CD8-positive, alpha-beta memory T cell (primary cell): Measurements from ENCODE around the gene KLHL4. TPM values are rescaled to one million over a fixed set of nuclear protein-coding genes. Genes with fewer than 3 reads are reported as not detected.
"Not testable (repeated sequence)": the region's sequence is repeated elsewhere in the genome, so short reads cannot be mapped to it uniquely, and the experiment has no call there.

Source experiments
- CTCF ChIA-PET: fragments of 350-600 bp; sonication (Branson Sonifier 250); formaldehyde crosslinking; loops from one replicate; lab custom pipeline; 2021; ENCODE audit warnings: antibody characterized with exemption; lab: Charles Lee
- POLR2A ChIA-PET: fragments of 350-600 bp; sonication (Branson Sonifier 250); formaldehyde crosslinking; loops from one replicate; lab custom pipeline; 2021; ENCODE audit warnings: antibody characterized with exemption; lab: Charles Lee
- DNase-seq, 5 donors: peaks; one replicate each; pipeline versions ENCODE4 v3.0.0 to v3.0.0-alpha.2; 2020 to 2022; ENCODE audit warnings: mixed read lengths in 1 of 5
- H3K27ac ChIP-seq: one replicate; pipeline ENCODE4 v1.7.0; 2013; ENCODE audit warnings: low read depth, mild to moderate bottlenecking, low read length, moderate library complexity
- H3K27me3 ChIP-seq: 2 replicates; pipeline ENCODE4 v1.7.0; 2013; ENCODE audit warnings: low read length, mild to moderate bottlenecking; ENCODE audit not compliant: insufficient read depth, poor library complexity, severe bottlenecking
- H3K36me3 ChIP-seq: 2 replicates; pipeline ENCODE4 v1.7.0; 2013; ENCODE audit warnings: mild to moderate bottlenecking, low read length, moderate library complexity; ENCODE audit not compliant: insufficient read depth
- H3K4me1 ChIP-seq: 2 replicates; pipeline ENCODE4 v1.7.0; 2013; ENCODE audit warnings: mild to moderate bottlenecking, low read length, moderate library complexity; ENCODE audit not compliant: insufficient read depth
- H3K4me3 ChIP-seq: 2 replicates; pipeline ENCODE4 v1.7.0; 2013; ENCODE audit warnings: mild to moderate bottlenecking, low read length
- H3K9me3 ChIP-seq: 2 replicates; pipeline ENCODE4 v1.7.0; 2013; ENCODE audit warnings: mild to moderate bottlenecking, low read length
- H3K27ac Mint-ChIP-seq, 8 donors: one replicate each; pipeline ENCODE4 v1.8.0; 2020 to 2021; ENCODE audit warnings: mixed read lengths in 8 of 8, mild to moderate bottlenecking in 6 of 8, inconsistent platforms in 3 of 8, moderate library complexity in 3 of 8
- H3K27me3 Mint-ChIP-seq, 2 donors: one replicate each; pipeline ENCODE4 v1.8.0; 2020 to 2021; ENCODE audit warnings: mixed read lengths in 2 of 2, mild to moderate bottlenecking in 1 of 2, moderate library complexity in 1 of 2
- H3K36me3 Mint-ChIP-seq, 3 donors: one replicate each; pipeline ENCODE4 v1.8.0; 2020 to 2021; ENCODE audit warnings: mixed read lengths in 3 of 3, inconsistent platforms in 1 of 3, mild to moderate bottlenecking in 1 of 3
- H3K4me1 Mint-ChIP-seq, 3 donors: one replicate each; pipeline ENCODE4 v1.8.0; 2020 to 2021; ENCODE audit warnings: mixed read lengths in 3 of 3, inconsistent platforms in 1 of 3, mild to moderate bottlenecking in 1 of 3
- H3K4me3 Mint-ChIP-seq, 7 donors: one replicate each; pipeline ENCODE4 v1.8.0; 2020 to 2021; ENCODE audit warnings: mixed read lengths in 7 of 7, mild to moderate bottlenecking in 6 of 7, moderate library complexity in 4 of 7, inconsistent platforms in 2 of 7
- H3K9me3 Mint-ChIP-seq, 5 donors: one replicate each; pipeline ENCODE4 v1.8.0; 2020 to 2022; ENCODE audit warnings: mixed read lengths in 5 of 5, mild to moderate bottlenecking in 3 of 5, moderate library complexity in 2 of 5, inconsistent platforms in 1 of 5
- polyA plus RNA-seq: library from polyadenylated mRNA; unstranded; fragments of 300-500 nt; fragmentation: Illumina TruSeq; gene quantifications from one replicate; pipeline ENCODE4 v1.2.3, GENCODE V29; 2021
- total RNA-seq, 2 experiments: library from RNA; stranded (reverse); gene quantifications; one replicate each; pipeline ENCODE4 v1.2.3, GENCODE V29; 2021

The KLHL4 gene
- total RNA-seq (under 1 TPM; 0.18 to 0.28 TPM), polyA plus RNA-seq (0.43 TPM)

- Mint-ChIP-seq H3K36me3 (no peaks in the 10 kb centered on the region), H3K4me3 (peak within 1 kb of the TSS in 4 of 7 donors; percentile 16 to 33 (median 18))
These were observed at the start of gene KLHL4 for GRCh38 chrX:87517571-87518141. Gene KLHL4, plus strand, starts transcription at chrX:87517802. Its CDS starts 92 bp downstream, at chrX:87517894.

DNA sequence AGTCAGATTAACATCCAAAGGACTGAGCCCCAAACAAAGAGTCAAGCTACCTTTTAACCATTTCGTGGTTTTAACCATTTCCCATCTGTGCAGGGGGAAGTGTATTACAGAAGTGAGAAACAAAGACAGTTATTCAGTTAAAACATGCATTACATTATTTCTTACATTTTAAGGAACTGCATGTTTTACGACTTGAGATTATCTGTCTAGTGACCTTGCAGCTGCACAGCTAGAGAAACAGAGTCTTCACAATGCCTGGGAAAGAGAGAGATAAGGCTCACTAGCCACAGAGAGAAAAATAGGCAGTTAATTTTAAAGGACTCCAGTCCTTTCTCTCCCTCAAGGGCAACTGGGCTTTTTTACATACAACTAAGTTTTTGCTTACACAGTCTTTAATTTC is 48.7 kb upstream of the KLHL4 start:
- CTCF ChIA-PET: no interaction called here
- H3K4me1 Mint-ChIP-seq: no peaks in the 10 kb centered on the region
- no peaks in the 10 kb centered on the region for H3K4me1 ChIP-seq
- no peaks in the 10 kb centered on the region for H3K9me3 ChIP-seq
- no peak overlapping the region for H3K27ac Mint-ChIP-seq
- H3K36me3 ChIP-seq: no peaks in the 10 kb centered on the region
- DNase-seq: no peak
- no peak overlapping the region for H3K4me3 Mint-ChIP-seq
- no peak overlapping the region for H3K27ac ChIP-seq
- H3K4me3 ChIP-seq: no peak overlapping the region
- H3K27me3 Mint-ChIP-seq: no peaks in the 10 kb centered on the region
- peaks cover 0 to 13% (median 3%) of the 10 kb centered on the region in 5 donors for H3K9me3 Mint-ChIP-seq
- H3K27me3 ChIP-seq: no peaks in the 10 kb centered on the region
- POLR2A ChIA-PET: no interaction called here
- peaks cover 0 to 2% (median 0%) of the 10 kb centered on the region in 3 donors for H3K36me3 Mint-ChIP-seq

More at GRCh38 chrX:87517571-87518141, at the start of gene KLHL4:
- Histone ChIP-seq H3K4me1 (no peaks in the 10 kb centered on the region), H3K36me3 (no peaks in the 10 kb centered on the region), H3K9me3 (no peaks in the 10 kb centered on the region), H3K27ac (no peak within 1 kb of the TSS), H3K4me3 (no peak within 1 kb of the TSS), H3K27me3 (no peaks in the 10 kb centered on the region)
- H3K27ac Mint-ChIP-seq: peak within 1 kb of the TSS in 1 of 8 donors; percentile 26
- H3K4me1 Mint-ChIP-seq: no peaks in the 10 kb centered on the region
- no peak for DNase-seq
- CTCF ChIA-PET: no interaction called here
- POLR2A ChIA-PET: no interaction called here
- H3K27me3 Mint-ChIP-seq: peaks cover 0 to 2% of the 10 kb centered on the region in 2 donors
- peaks cover 0 to 2% (median 0%) of the 10 kb centered on the region in 5 donors for H3K9me3 Mint-ChIP-seq

GRCh38 chrX:87475793-87476192 is 41.8 kb upstream of the KLHL4 start:
- Mint-ChIP-seq H3K27me3 (peaks cover 0 to 2% of the 10 kb centered on the region in 2 donors), H3K4me1 (no peaks in the 10 kb centered on the region), H3K4me3 (peak overlapping the region in 1 of 7 donors; percentile 8), H3K9me3 (peaks cover 0 to 6% (median 0%) of the 10 kb centered on the region in 5 donors), H3K36me3 (no peaks in the 10 kb centered on the region), H3K27ac (no peak overlapping the region)
- H3K27ac ChIP-seq: no peak overlapping the region
- no peaks in the 10 kb centered on the region for H3K4me1 ChIP-seq
- H3K36me3 ChIP-seq: no peaks in the 10 kb centered on the region
- H3K4me3 ChIP-seq: no peak overlapping the region
- H3K9me3 ChIP-seq: no peaks in the 10 kb centered on the region
- H3K27me3 ChIP-seq: no peaks in the 10 kb centered on the region
- ChIA-PET POLR2A (no interaction called here), CTCF (no interaction called here)
- no peak for DNase-seq

GRCh38 chrX:87478703-87479102 is 38.9 kb upstream of the KLHL4 start:
- DNase-seq, H3K4me3 ChIP-seq, H3K9me3 ChIP-seq, CTCF ChIA-PET, H3K27me3 Mint-ChIP-seq, H3K36me3 Mint-ChIP-seq, H3K4me1 ChIP-seq, H3K9me3 Mint-ChIP-seq, H3K27ac Mint-ChIP-seq, POLR2A ChIA-PET, H3K4me1 Mint-ChIP-seq, H3K27ac ChIP-seq, H3K27me3 ChIP-seq, H3K36me3 ChIP-seq, H3K4me3 Mint-ChIP-seq: not testable (repeated sequence)

- Mint-ChIP-seq H3K4me3 (no peak overlapping the region), H3K27ac (no peak overlapping the region)
- CTCF ChIA-PET: no interaction called here
These were observed 28.5 kb upstream of the KLHL4 start for GRCh38 chrX:87489071-87489470.

DNA sequence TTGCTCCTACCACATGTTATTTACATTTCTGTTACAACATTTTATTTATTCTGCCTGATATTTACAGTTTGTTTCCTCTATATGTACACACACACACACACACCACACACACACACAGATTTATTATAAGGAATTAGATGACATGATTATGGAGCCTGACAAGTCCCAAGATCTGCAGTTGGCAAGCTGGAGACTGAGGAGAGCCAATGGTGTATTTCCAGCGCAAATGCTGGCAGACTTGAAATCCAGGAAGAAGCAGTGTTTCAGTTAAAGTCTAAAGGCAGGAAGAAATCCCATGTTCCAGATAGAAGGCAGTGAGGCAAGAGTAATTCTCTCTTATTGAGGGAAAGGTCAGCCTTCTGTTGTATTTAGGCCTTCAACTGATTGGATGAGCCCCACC is 1.8 kb upstream of the KLHL4 start:
- H3K36me3 ChIP-seq: no peaks in the 10 kb centered on the region
- H3K27ac Mint-ChIP-seq: no peak overlapping the region

More at GRCh38 chrX:87489071-87489470, 28.5 kb upstream of the KLHL4 start:
- H3K9me3 Mint-ChIP-seq: peaks cover 0 to 6% (median 0%) of the 10 kb centered on the region in 5 donors
- DNase-seq: no peak
- POLR2A ChIA-PET: no interaction called here
- H3K27me3 ChIP-seq: no peaks in the 10 kb centered on the region
- H3K36me3 ChIP-seq: no peaks in the 10 kb centered on the region
- no peak overlapping the region for H3K27ac ChIP-seq
- no peaks in the 10 kb centered on the region for H3K27me3 Mint-ChIP-seq
- no peaks in the 10 kb centered on the region for H3K4me1 Mint-ChIP-seq
- no peaks in the 10 kb centered on the region for H3K36me3 Mint-ChIP-seq
- no peaks in the 10 kb centered on the region for H3K4me1 ChIP-seq
- no peak overlapping the region for H3K4me3 ChIP-seq
- no peaks in the 10 kb centered on the region for H3K9me3 ChIP-seq

DNA sequence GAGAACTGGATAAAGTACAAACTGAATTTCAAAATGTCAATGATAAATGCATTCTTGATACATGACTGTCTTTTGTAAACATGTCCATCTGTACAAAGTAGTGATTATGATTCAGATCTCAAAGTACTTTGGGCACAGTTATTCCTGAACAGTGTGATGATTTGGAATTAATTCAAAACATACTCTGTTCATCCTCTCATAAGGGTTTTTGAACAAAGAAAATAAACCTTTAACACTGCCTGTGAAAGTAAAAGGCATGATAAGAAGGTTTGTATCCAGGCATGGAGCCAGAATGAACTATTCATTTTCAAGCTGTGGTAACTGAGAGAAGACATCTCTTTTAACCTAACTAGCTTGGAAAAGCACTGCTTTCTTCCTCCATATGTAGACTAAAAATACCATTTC is 883 bp upstream of the KLHL4 start:
- H3K36me3 Mint-ChIP-seq: no peaks in the 10 kb centered on the region
- H3K27ac ChIP-seq: no peak overlapping the region
- H3K36me3 ChIP-seq: no peaks in the 10 kb centered on the region
- no peak overlapping the region for H3K4me3 ChIP-seq
- H3K4me3 Mint-ChIP-seq: no peak overlapping the region
- ChIA-PET CTCF (no interaction called here), POLR2A (no interaction called here)
- no peak overlapping the region for H3K27ac Mint-ChIP-seq
- H3K27me3 ChIP-seq: no peaks in the 10 kb centered on the region
- no peaks in the 10 kb centered on the region for H3K4me1 Mint-ChIP-seq
- no peak for DNase-seq
- peaks cover 0 to 2% (median 0%) of the 10 kb centered on the region in 5 donors for H3K9me3 Mint-ChIP-seq
- H3K27me3 Mint-ChIP-seq: peaks cover 0 to 2% of the 10 kb centered on the region in 2 donors
- H3K4me1 ChIP-seq: no peaks in the 10 kb centered on the region
- H3K9me3 ChIP-seq: no peaks in the 10 kb centered on the region

More for the DNA sequence above, 1.8 kb upstream of the KLHL4 start:
- no peak overlapping the region for H3K27ac ChIP-seq
- POLR2A ChIA-PET: no interaction called here
- H3K36me3 Mint-ChIP-seq: no peaks in the 10 kb centered on the region
- no peak for DNase-seq
- H3K4me1 ChIP-seq: no peaks in the 10 kb centered on the region
- H3K9me3 ChIP-seq: no peaks in the 10 kb centered on the region
- no peaks in the 10 kb centered on the region for H3K27me3 ChIP-seq
- no peaks in the 10 kb centered on the region for H3K4me1 Mint-ChIP-seq
- H3K9me3 Mint-ChIP-seq: peaks cover 0 to 2% (median 0%) of the 10 kb centered on the region in 5 donors
- H3K27me3 Mint-ChIP-seq: peaks cover 0 to 2% of the 10 kb centered on the region in 2 donors
- no peak overlapping the region for H3K4me3 Mint-ChIP-seq
- CTCF ChIA-PET: no interaction called here
- no peak overlapping the region for H3K4me3 ChIP-seq

DNA sequence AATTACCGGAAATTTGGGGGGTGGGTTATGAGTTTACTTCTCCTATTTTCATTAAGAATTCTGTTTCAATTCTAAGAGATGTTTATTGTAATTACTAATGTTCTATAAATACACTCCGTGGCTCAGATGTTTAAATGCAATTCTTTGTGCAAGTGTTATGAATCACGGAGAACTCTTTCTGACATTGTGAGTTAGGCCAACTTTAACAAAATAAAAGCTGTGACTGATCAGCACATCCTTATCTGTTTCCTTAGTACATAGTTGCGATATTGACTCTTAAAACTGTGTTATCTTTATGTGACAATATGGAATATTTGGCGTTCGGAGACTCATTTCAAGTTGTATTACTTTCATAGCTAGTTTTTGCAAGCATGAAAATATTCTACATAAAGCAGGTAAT is 902 bp downstream of the KLHL4 start:
- H3K9me3 ChIP-seq: no peaks in the 10 kb centered on the region
- peak overlapping the region in 1 of 8 donors; percentile 26 for H3K27ac Mint-ChIP-seq
- H3K27ac ChIP-seq: no peak overlapping the region
- H3K4me1 ChIP-seq: no peaks in the 10 kb centered on the region
- H3K9me3 Mint-ChIP-seq: peaks cover 0 to 2% (median 0%) of the 10 kb centered on the region in 5 donors
- H3K27me3 ChIP-seq: no peaks in the 10 kb centered on the region
- H3K36me3 ChIP-seq: no peaks in the 10 kb centered on the region
- CTCF ChIA-PET: no interaction called here
- H3K4me3 ChIP-seq: no peak overlapping the region
- no peaks in the 10 kb centered on the region for H3K36me3 Mint-ChIP-seq
- peaks cover 0 to 2% of the 10 kb centered on the region in 2 donors for H3K27me3 Mint-ChIP-seq
- peak overlapping the region in 1 of 7 donors; percentile 20 for H3K4me3 Mint-ChIP-seq
- DNase-seq: no peak
- no peaks in the 10 kb centered on the region for H3K4me1 Mint-ChIP-seq
- POLR2A ChIA-PET: no interaction called here
